Testis (tissue), 3 donors: ENCODE measurements around the gene KLHL3. TPM values are rescaled to one million over a fixed set of nuclear protein-coding genes. Genes with fewer than 3 reads are reported as not detected.

ENCODE experiments used
- DNase-seq: peaks from one replicate; pipeline ENCODE4 v3.0.0-alpha.2; 2019
- H3K27ac ChIP-seq, 2 donors: fragments of 200-600 bp; sonication (generic); one replicate each; pipeline ENCODE4 v1.5.1; 2019
- H3K27me3 ChIP-seq: fragments of 200-600 bp; sonication (generic); one replicate; pipeline ENCODE4 v1.5.1; 2019
- H3K36me3 ChIP-seq: fragments of 200-600 bp; sonication (generic); one replicate; pipeline ENCODE4 v1.5.1; 2017; ENCODE audit warnings: low read depth; ENCODE audit errors: missing control alignments
- H3K4me1 ChIP-seq: fragments of 200-600 bp; sonication (generic); one replicate; pipeline ENCODE4 v1.5.1; 2019
- H3K4me3 ChIP-seq, 2 donors: fragments of 200-600 bp; sonication (generic); one replicate each; pipeline ENCODE4 v1.5.1; 2017 to 2019
- H3K9me3 ChIP-seq: fragments of 200-600 bp; sonication (generic); one replicate; pipeline ENCODE4 v1.5.1; 2017
- CTCF ChIP-seq, 3 experiments: fragments of 450-650 bp in 2 of 3; fragments of 200-600 bp in 1 of 3; sonication (generic) in 1 of 3; IDR thresholded peaks; one replicate each; pipeline ENCODE4 v1.5.1; 2016 to 2019; ENCODE audit warnings: antibody characterized with exemption in 3 of 3, mild to moderate bottlenecking in 2 of 3, moderate library complexity in 1 of 3
- POLR2A ChIP-seq: fragments of 450-650 bp; IDR thresholded peaks from one replicate; pipeline ENCODE4 v1.6.1; 2017; ENCODE audit warnings: antibody characterized with exemption, mild to moderate bottlenecking, moderate library complexity
- WGBS, 2 donors: methylation state at CpG; one replicate each; pipeline ENCODE4 v1.1.5; 2018; 5-methylcytosine and 5-hydroxymethylcytosine counted together
- intact Hi-C: fragments of 100-400 bp; cut with DNase I; formaldehyde crosslinking; loops from one replicate; pipeline ENCODE4 v1.15.1; 2023; ENCODE audit warnings: low total_unique reads
- polyA plus RNA-seq: library from polyadenylated mRNA; stranded (reverse); fragments of 350-450 nt; fragmentation: Illumina TruSeq; extraction: RNeasy Lipid Tissue Mini Kit (QIAGEN cat#74804); gene quantifications from one replicate; pipeline ENCODE4 v1.2.3, GENCODE V29; 2014; ENCODE audit warnings: low read depth, low replicate concordance; ENCODE audit not compliant: insufficient read depth
- total RNA-seq, 2 donors: library from RNA; depleted of rRNA; stranded (reverse); fragments of >200 nt; gene quantifications; one replicate each; pipeline ENCODE4 v1.2.3, GENCODE V29; 2016

KLHL3 gene
- total and polyA plus RNA-seq, 3 donors from 2014 or later = 13.7 to 35.0 (median 26.2) TPM

- Histone ChIP-seq H3K36me3 (no peaks in the 10 kb centered on the region), H3K27me3 (no peaks in the 10 kb centered on the region), H3K27ac (no peak overlapping the region), H3K9me3 (no peaks in the 10 kb centered on the region), H3K4me1 (no peaks in the 10 kb centered on the region), H3K4me3 (no peak overlapping the region)
- intact Hi-C loops = no loop called here
- whole genome bisulfite sequencing, 2 donors = 91 to 93% methylated on average over 4 of the region's 4 CpGs
- TF ChIP-seq CTCF (IDR thresholded peaks at IDR 0.05) (no peak), POLR2A (no peak)
- no peak for DNase-seq
Measured at GRCh38 chr5:137758121-137758520, 22.2 kb upstream of the KLHL3 start.

GRCh38 chr5:137757634-137758033, 21.7 kb upstream of the KLHL3 start:
- no peak for DNase-seq
- Histone ChIP-seq H3K9me3 (no peaks in the 10 kb centered on the region), H3K4me3 (no peak overlapping the region), H3K4me1 (no peaks in the 10 kb centered on the region), H3K36me3 (no peaks in the 10 kb centered on the region), H3K27ac (no peak overlapping the region), H3K27me3 (no peaks in the 10 kb centered on the region)
- 93% methylated on average over 5 of the region's 5 CpGs for WGBS, 2 donors
- TF ChIP-seq POLR2A (no peak), CTCF (IDR thresholded peaks at IDR 0.05) (no peak)
- intact Hi-C loops = no loop called here

GRCh38 chr5:137754961-137755762, 19.3 kb upstream of the KLHL3 start:
- 18 to 28% methylated on average over 22 to 36 of the region's 36 CpGs for WGBS, 2 donors
- no peaks in the 10 kb centered on the region for H3K36me3 ChIP-seq
- DNase-seq = no peak

GRCh38 chr5:137754188-137754960, 18.5 kb upstream of the KLHL3 start, which contains the start of gene HNRNPA0:
HNRNPA0 (minus strand) TSS chr5:137754363; CDS start chr5:137754066, 297 bp downstream.
- intact Hi-C loops = no loop called here
- H3K27ac ChIP-seq = peak within 1 kb of the TSS; percentile 100
- DNase-seq = peak; percentile 98
- no peaks in the 10 kb centered on the region for H3K9me3 ChIP-seq
- peak within 1 kb of the TSS; percentile 93 to 96 for H3K4me3 ChIP-seq
- peaks cover 12% of the 10 kb centered on the region for H3K4me1 ChIP-seq
- whole genome bisulfite sequencing, 2 donors = 0 to 1% methylated on average over 40 to 79 of the region's 79 CpGs
- H3K27me3 ChIP-seq = no peaks in the 10 kb centered on the region
- TF ChIP-seq POLR2A (peak; percentile 97), CTCF (IDR thresholded peaks at IDR 0.05) (peak in 2 of 3 experiments; percentile 6 to 8)
- no peaks in the 10 kb centered on the region for H3K36me3 ChIP-seq

More at GRCh38 chr5:137754961-137755762, 19.3 kb upstream of the KLHL3 start:
- Histone ChIP-seq H3K27ac (peak overlapping the region; percentile 100), H3K4me1 (peaks cover 12% of the 10 kb centered on the region), H3K4me3 (peak overlapping the region; percentile 93 to 96), H3K9me3 (no peaks in the 10 kb centered on the region), H3K27me3 (no peaks in the 10 kb centered on the region)
- intact Hi-C loops = no loop called here
- no peak for TF ChIP-seq POLR2A
- no peak for TF ChIP-seq CTCF (IDR thresholded peaks at IDR 0.05)
